NCI-H1417 (cell line): ENCODE results near the gene CCNQ.

Experiments
- DNase-seq, 3 experiments: peaks; one replicate each; lab custom pipeline; 2025; lab: John Stamatoyannopoulos, UW

CCNQ gene

GRCh38 chrX:153596981-153597750, 1.8 kb downstream of the CCNQ start:
- no peak for DNase-seq

GRCh38 chrX:153595859-153596857, 2.8 kb downstream of the CCNQ start:
- DNase-seq: no peak

- DNase-seq: no peak
Observed at GRCh38 chrX:153595387-153595786, 3.6 kb downstream of the CCNQ start.

GRCh38 chrX:153593811-153594500, 5.0 kb downstream of the CCNQ start:
- DNase-seq: no peak

- DNase-seq: peak in 2 of 3 experiments; percentile 16 to 70
Observed at GRCh38 chrX:153592966-153593688, 5.8 kb downstream of the CCNQ start.

- no peak for DNase-seq
Observed at GRCh38 chrX:153592091-153592833, 6.7 kb downstream of the CCNQ start.

GRCh38 chrX:153590961-153591956, 7.7 kb downstream of the CCNQ start:
- no peak for DNase-seq

- no peak for DNase-seq
Observed at GRCh38 chrX:153588782-153589446, 10.0 kb downstream of the CCNQ start.

GRCh38 chrX:153588021-153588781, 10.7 kb downstream of the CCNQ start:
- no peak for DNase-seq

- DNase-seq: no peak
Observed at GRCh38 chrX:153587342-153587741, 11.6 kb downstream of the CCNQ start.

GRCh38 chrX:153585827-153586226, 13.1 kb downstream of the CCNQ start:
- no peak for DNase-seq

GRCh38 chrX:153583433-153583832, 15.5 kb downstream of the CCNQ start:
- DNase-seq: no peak

GRCh38 chrX:153582896-153583295, 16.0 kb downstream of the CCNQ start:
- no peak for DNase-seq

GRCh38 chrX:153580700-153581386, 18.1 kb downstream of the CCNQ start:
- DNase-seq: no peak

GRCh38 chrX:153578889-153579288, 20.1 kb downstream of the CCNQ start:
- DNase-seq: no peak

GRCh38 chrX:153578200-153578835, 20.6 kb downstream of the CCNQ start:
- peak in 1 of 3 experiments; percentile 21 for DNase-seq

- no peak for DNase-seq
Observed at GRCh38 chrX:153576961-153577360, 22.0 kb downstream of the CCNQ start.
